Head of caudate nucleus (tissue), 42 donors: ENCODE measurements around the gene CDPF1.
"Not testable (repeated sequence)": the region's sequence is repeated elsewhere in the genome, so short reads cannot be mapped to it uniquely, and the experiment has no call there.

Experiments
- DNase-seq, 42 donors: peaks; one replicate each; pipeline versions ENCODE4 v3.0.0 to v3.0.0-alpha.2; 2020 to 2021; ENCODE audit warnings: mixed read lengths in 7 of 42
- intact Hi-C: fragments of 100-400 bp; cut with DNase I; formaldehyde crosslinking; loops from one replicate; pipeline ENCODE4 v1.15.0; 2022

The CDPF1 gene

GRCh38 chr22:46286941-46287872 lies 37.1 kb upstream of the CDPF1 start:
- DNase-seq = no peak
- intact Hi-C loops = no loop called here

- no peak for DNase-seq
Measured at GRCh38 chr22:46286006-46286405, 35.9 kb upstream of the CDPF1 start.

GRCh38 chr22:46281866-46282678 lies 32.0 kb upstream of the CDPF1 start:
- no peak for DNase-seq
- intact Hi-C loops = no loop called here

More at GRCh38 chr22:46286006-46286405, 35.9 kb upstream of the CDPF1 start:
- intact Hi-C loops = no loop called here

GRCh38 chr22:46280999-46281623 lies 31.0 kb upstream of the CDPF1 start:
- DNase-seq = peak in 36 of 42 donors; percentile 23 to 77 (median 54)
- intact Hi-C loops = no loop called here

- intact Hi-C loops = no loop called here
- DNase-seq = no peak
Measured at GRCh38 chr22:46280063-46280817, 30.1 kb upstream of the CDPF1 start.

GRCh38 chr22:46278656-46279645 lies 28.9 kb upstream of the CDPF1 start:
- intact Hi-C loops = no loop called here
- DNase-seq = no peak

GRCh38 chr22:46276563-46276962 lies 26.5 kb upstream of the CDPF1 start:
- intact Hi-C loops = no loop called here

GRCh38 chr22:46275455-46276122 lies 25.5 kb upstream of the CDPF1 start:
- DNase-seq = no peak
- intact Hi-C loops = no loop called here

More at GRCh38 chr22:46276563-46276962, 26.5 kb upstream of the CDPF1 start:
- peak in 1 of 42 donors; percentile 10 for DNase-seq

- intact Hi-C loops = no loop called here
- DNase-seq = no peak
Measured at GRCh38 chr22:46274381-46274780, 24.3 kb upstream of the CDPF1 start.

GRCh38 chr22:46273432-46274148 lies 23.5 kb upstream of the CDPF1 start:
- peak in 1 of 42 donors; percentile 15 for DNase-seq
- intact Hi-C loops = no loop called here

GRCh38 chr22:46272762-46273431 lies 22.8 kb upstream of the CDPF1 start:
- intact Hi-C loops = no loop called here
- peak in 2 of 42 donors; percentile 2 to 12 for DNase-seq

- DNase-seq = peak in 1 of 42 donors; percentile 12
- intact Hi-C loops = no loop called here
Measured at GRCh38 chr22:46272196-46272595, 22.1 kb upstream of the CDPF1 start.

- peak in 2 of 42 donors; percentile 7 to 13 for DNase-seq
- intact Hi-C loops = no loop called here
Measured at GRCh38 chr22:46269564-46269963, 19.5 kb upstream of the CDPF1 start.

GRCh38 chr22:46267431-46268279 lies 17.6 kb upstream of the CDPF1 start, which contains the start of gene TTC38:
TSS of gene TTC38 (plus strand) at chr22:46268008. CDS start at chr22:46268040, 32 bp downstream.
- intact Hi-C loops = no loop called here
- DNase-seq = peak; percentile 79 to 95 (median 89)

- peak in 1 of 42 donors; percentile 16 for DNase-seq
- intact Hi-C loops = not testable (repeated sequence)
Measured at GRCh38 chr22:46265627-46266026, 15.5 kb upstream of the CDPF1 start.
